NCI-H146 (cell line): ENCODE data around the gene TAOK2.
"Not testable (repeated sequence)": the region's sequence is repeated elsewhere in the genome, so short reads cannot be mapped to it uniquely, and the experiment has no call there.

Source experiments
- DNase-seq: peaks from one replicate; lab custom pipeline; 2025; lab: John Stamatoyannopoulos, UW

The TAOK2 gene

DNA sequence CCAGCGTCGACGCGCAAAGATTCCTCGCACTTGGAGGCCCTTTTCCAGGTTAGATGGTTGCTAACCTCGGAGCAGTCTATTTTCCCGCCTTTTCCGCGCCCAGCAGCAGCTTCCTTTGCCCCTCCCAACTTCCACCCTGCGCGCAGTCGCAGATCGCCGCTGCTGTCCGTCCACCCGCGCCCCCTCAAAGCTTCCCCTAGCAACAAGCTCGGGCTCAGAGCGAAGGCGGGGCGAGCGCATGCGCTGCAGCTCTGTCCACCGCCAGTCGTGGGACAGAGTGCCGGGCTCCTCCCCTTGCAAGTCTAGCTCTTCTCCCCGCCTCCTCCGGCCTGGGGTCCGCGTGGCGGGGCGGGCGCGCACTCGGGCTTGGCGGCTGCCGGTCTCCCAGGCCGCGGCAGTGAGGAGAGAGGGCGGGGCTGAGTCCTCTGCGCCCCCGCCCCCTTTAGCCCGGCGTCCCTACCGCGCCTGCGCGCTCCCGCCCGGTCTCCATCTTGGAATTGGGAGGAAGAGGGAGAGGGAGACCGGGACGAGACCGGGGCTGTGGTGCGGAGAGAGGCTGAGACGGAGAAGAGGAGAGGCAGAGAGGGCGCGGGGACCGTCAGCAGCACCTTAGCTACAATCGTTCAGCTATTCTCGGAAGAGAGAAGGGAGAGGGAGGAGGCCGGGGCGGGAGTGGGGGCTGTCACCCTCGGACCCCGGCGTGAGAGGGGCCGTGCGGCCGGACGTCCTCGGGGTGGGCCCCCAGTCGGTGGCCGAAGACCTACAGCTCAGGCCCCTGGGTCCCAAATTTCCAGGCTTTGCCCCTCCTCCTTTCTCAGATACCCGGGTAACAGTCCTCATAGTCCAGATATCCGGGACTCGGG, at the start of gene TAOK2:
TAOK2 (plus strand) TSS at position 485 of the 863 bp plus-strand sequence. CDS start 3,905 bp downstream, outside the sequence.
- peak; percentile 100 for DNase-seq

GRCh38 chr16:29925105-29925756, 48.4 kb upstream of the TAOK2 start:
- DNase-seq, result peak; percentile 19

GRCh38 chr16:29925781-29926710, 47.6 kb upstream of the TAOK2 start, which contains the start of gene KCTD13:
Gene KCTD13 (minus strand): TSS chr16:29926226. CDS start chr16:29926033, 193 bp downstream.
- DNase-seq, result peak; percentile 93

DNA sequence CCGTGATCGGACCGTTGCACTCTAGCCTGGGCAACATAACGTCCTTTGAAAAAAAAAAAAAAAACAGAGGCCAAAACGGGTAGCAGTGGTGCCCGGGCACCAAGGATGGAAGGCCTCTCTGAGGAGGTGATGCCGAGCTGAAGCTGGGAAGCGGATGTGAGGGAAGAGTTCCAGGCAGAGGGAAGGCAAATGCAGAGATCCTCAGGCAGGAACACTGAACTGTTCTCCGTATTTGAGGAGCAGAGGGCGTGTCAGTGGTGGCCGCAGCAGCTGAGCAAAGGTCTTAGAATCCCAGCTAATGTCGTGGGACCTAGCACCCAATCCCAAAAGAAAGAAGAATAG, 47.0 kb upstream of the TAOK2 start:
- peak; percentile 72 for DNase-seq

GRCh38 chr16:29927070-29927905, 46.4 kb upstream of the TAOK2 start:
- DNase-seq, result peak; percentile 66

- DNase-seq, result not testable (repeated sequence)
Measured at GRCh38 chr16:29931750-29932149, 41.9 kb upstream of the TAOK2 start.

GRCh38 chr16:29940656-29941055, 33.0 kb upstream of the TAOK2 start:
- peak; percentile 8 for DNase-seq

DNA sequence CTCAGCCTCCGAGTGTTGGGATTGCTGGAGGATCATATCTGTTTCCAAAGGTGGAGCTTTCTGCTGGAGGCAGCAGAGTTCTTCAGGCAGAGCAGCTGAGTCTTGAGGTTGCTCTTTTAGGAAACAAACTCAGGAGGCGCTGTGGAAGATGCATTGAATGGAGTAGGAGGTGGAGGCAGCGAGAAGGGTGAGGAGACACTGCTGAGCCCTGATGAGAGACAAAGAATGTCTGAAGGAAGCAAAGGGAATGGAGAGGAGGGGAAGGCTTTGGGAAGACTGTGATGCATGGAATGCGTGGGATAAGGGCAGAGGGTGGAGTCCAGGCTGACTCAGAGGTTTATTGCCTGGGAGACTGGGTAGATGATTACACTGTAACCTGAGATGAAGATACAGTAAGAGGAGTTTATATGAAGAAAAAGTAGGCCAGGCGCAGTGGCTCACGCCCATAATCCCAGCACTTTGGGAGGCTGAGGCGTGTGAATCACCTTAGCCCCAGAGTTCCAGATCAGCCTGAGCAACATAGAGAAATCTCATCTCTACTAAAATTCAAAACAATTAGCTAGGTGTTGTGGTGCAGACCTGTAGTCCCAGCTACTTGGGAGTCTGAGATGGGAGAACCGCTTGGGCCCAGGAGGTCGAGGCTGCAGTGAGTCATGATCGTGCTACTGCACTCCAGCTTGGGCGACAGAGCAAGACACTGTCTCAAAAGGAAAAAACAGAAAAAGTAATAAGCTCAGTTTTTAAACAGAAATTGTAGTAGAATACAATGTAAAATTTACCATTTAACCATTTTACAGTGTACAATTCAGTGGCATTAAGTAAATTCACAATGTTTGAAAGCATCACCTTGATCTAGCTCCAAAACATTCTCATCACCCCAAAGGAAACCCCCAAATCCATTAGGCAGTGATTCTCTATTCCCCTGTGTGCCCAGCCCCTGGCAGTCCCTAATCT, 29.5 kb upstream of the TAOK2 start:
- peak; percentile 76 for DNase-seq

DNA sequence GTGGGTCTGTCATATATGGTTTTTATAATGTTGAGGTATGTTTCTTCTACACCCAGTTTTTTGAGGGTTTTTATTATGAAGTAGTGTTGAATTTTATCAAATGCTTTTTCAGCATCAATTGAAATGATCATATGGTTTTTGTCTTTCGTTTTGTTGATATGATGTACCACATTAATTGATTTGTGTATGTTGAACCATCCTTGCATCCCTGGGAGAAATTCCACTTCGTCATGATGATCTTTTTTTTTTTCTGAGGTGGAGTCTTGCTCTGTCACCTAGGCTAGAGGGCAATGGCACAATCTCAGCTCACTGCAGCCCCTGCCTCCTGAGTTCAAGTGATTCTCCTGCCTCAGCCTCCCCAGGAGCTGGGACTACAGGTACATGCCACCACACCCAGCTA, 25.8 kb upstream of the TAOK2 start:
- no peak for DNase-seq

- no peak for DNase-seq
Measured at GRCh38 chr16:29950806-29951461, 22.7 kb upstream of the TAOK2 start.

- no peak for DNase-seq
Measured at GRCh38 chr16:29951625-29952365, 21.9 kb upstream of the TAOK2 start.

GRCh38 chr16:29958756-29959155, 14.9 kb upstream of the TAOK2 start:
- DNase-seq, result no peak

DNA sequence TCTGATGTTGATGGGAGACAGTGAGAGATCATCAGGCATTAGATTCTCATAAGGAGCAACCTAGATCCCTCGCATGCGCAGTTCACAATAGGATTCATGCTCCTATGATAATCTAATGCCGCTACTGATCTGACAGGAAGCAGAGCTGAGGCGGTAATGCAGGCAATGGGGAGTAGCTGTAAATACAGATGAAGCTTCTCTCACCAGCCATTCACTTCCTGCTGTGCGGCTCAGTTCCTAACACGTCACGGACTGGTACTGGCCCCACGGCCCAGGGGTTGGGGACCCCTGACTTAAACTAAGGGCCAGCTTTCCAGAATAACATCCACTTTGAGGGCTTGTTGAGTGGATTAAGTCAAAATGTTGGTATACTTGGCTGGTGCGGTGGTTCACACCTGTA, 14.4 kb upstream of the TAOK2 start:
- no peak for DNase-seq

- not testable (repeated sequence) for DNase-seq
Measured at GRCh38 chr16:29959821-29960220, 13.8 kb upstream of the TAOK2 start.

- DNase-seq, result no peak
Measured at GRCh38 chr16:29961127-29961478, 12.6 kb upstream of the TAOK2 start.

DNA sequence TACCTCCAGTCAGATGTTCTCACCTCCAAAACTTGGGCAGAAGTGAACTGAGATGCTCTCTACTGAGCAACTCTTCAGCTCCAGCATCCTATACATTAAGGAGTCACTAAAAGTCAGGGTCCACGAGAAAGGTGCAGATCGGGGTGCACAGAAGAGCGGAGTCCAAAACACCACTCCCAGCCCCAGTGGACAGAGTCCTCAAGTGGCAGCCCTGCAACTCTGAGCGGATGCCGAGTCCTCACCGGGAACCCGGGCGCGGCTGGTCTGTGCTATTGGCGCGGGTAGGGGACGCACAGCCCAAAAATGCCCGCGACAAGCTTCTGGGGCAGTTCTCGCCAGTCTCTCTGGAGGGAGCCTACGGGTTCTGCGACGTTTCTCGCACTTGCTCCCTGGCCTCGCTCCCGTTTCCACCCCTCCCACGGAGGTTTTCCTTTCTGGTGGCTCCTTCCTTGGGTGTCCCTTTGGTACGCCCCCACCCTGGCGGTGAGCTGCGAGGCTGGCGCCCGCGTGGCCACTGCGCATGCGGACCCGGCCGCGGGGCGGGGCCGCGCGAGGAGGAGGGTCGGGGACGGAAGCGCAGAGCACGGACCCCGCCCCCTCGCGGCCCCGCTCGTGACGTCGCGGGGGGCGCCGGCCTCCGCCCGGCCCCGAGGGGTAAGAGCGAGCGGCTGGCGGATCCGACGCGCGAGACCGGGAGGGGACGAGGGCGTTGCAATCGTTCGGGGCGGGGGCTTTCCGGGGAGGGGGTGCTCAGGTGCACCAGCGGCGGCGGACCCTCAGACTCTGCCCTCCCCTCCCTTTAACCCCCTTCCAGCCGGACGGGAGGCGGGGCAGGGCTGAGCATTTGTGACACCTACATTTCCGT, 12.0 kb upstream of the TAOK2 start, which contains the start of gene TMEM219:
TMEM219 (plus strand) TSS at position 601 of the 865 bp plus-strand sequence. CDS start 1,065 bp downstream, outside the sequence.
- peak; percentile 90 for DNase-seq

DNA sequence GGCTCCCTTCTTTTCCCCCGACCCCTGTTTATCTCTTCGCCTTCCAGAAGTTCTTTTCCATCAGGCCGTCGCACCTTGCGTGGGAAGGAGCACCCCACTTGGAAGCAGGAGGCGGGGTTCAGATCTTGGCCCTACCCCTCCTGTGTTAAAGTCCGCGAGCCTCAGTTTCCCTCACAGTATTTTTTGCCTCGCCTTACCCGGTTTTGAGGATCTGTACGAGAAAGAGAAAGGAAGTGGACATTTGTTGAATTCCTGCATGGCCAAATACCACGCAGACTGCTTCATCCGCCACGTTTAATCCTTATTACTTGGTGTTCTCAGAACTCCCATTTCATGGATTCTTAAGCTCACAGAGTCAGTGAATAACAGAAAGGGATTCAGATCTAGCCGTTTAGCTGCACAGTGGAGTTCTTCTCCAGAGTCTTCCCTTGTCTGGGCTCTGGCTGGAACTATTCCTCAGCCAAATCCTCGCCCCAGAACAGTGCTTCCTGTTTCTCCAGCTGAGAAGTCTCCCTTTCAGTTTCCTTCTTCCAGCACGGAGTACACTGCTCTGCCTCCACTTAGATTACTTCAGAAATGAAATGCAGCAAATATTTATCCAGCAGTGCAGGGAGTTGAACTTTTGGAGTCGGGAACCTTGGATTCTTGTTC, 11.2 kb upstream of the TAOK2 start:
- DNase-seq, result no peak
